C4-2B (cell line): ENCODE data around the gene C16orf74.

Experiments used
- CTCF ChIP-seq: fragments of 450-650 bp; conservative IDR thresholded peaks from 2 replicates; pipeline ENCODE4 v1.5.1; 2017; ENCODE audit warnings: mild to moderate bottlenecking
- ZFX ChIP-seq: fragments of 450-650 bp; IDR thresholded peaks from 2 replicates; pipeline ENCODE4 v1.6.1; 2017

GRCh38 chr16:85667261-85667660 lies 83.6 kb downstream of the C16orf74 start:
- TF ChIP-seq CTCF, result no peak
- no peak for TF ChIP-seq ZFX
